Activated T-cell treated with anti-CD3 and anti-CD28 coated beads, Interleukin-2, amount 50 U/mL, for 4 hours (primary cell): ENCODE measurements around the gene RANBP2. TPM values are rescaled to one million over a fixed set of nuclear protein-coding genes. Genes with fewer than 3 reads are reported as not detected.

Experiments
- ATAC-seq, 2 donors: fragments of 200-7000 bp; cut with Tn5 transposase; one replicate each; pipeline ENCODE4 v1.10.0; 2021
- DNase-seq: peaks from one replicate; pipeline ENCODE4 v3.0.0-alpha.2; 2020
- H3K27me3 Mint-ChIP-seq: one replicate; pipeline ENCODE4 v1.8.0; 2021; ENCODE audit warnings: low read depth, mixed read lengths
- H3K36me3 Mint-ChIP-seq: one replicate; pipeline ENCODE4 v1.8.0; 2022; ENCODE audit warnings: mixed read lengths; ENCODE audit not compliant: insufficient read depth
- H3K4me1 Mint-ChIP-seq: one replicate; pipeline ENCODE4 v1.8.0; 2021; ENCODE audit warnings: low read depth, mixed read lengths
- H3K4me3 Mint-ChIP-seq: one replicate; pipeline ENCODE4 v1.8.0; 2021; ENCODE audit warnings: mild to moderate bottlenecking, moderate library complexity, mixed read lengths
- H3K9me3 Mint-ChIP-seq: one replicate; pipeline ENCODE4 v1.8.0; 2021; ENCODE audit warnings: mixed read lengths
- total RNA-seq, 3 donors: library from RNA; stranded (reverse); gene quantifications; one replicate each; pipeline ENCODE4 v1.2.1, GENCODE V29; 2021

The RANBP2 gene
- total RNA-seq, 3 donors from 2014 or later: 72.3 to 84.8 (median 81.1) TPM

GRCh38 chr2:108806371-108807113 lies 87.3 kb downstream of the RANBP2 start:
- Mint-ChIP-seq H3K4me3 (no peak overlapping the region), H3K36me3 (peaks cover 48% of the 10 kb centered on the region), H3K9me3 (peaks cover 21% of the 10 kb centered on the region), H3K27me3 (no peaks in the 10 kb centered on the region), H3K4me1 (no peaks in the 10 kb centered on the region)
- DNase-seq (no peak), ATAC-seq (no peak)

GRCh38 chr2:108809936-108810335 lies 90.7 kb downstream of the RANBP2 start:
- H3K36me3 Mint-ChIP-seq: peaks cover 50% of the 10 kb centered on the region
- H3K4me3 Mint-ChIP-seq: no peak overlapping the region
- no peaks in the 10 kb centered on the region for H3K4me1 Mint-ChIP-seq
- ATAC-seq (no peak), DNase-seq (no peak)
- H3K27me3 Mint-ChIP-seq: no peaks in the 10 kb centered on the region
- H3K9me3 Mint-ChIP-seq: peaks cover 21% of the 10 kb centered on the region

GRCh38 chr2:108810993-108811957 lies 92.0 kb downstream of the RANBP2 start:
- Mint-ChIP-seq H3K4me3 (no peak overlapping the region), H3K36me3 (peaks cover 50% of the 10 kb centered on the region)
- no peak for ATAC-seq

GRCh38 chr2:108813732-108814131 lies 94.5 kb downstream of the RANBP2 start:
- DNase-seq: no peak
- H3K4me3 Mint-ChIP-seq: no peak overlapping the region
- H3K27me3 Mint-ChIP-seq: no peaks in the 10 kb centered on the region
- ATAC-seq: no peak
- H3K4me1 Mint-ChIP-seq: no peaks in the 10 kb centered on the region
- H3K9me3 Mint-ChIP-seq: peaks cover 16% of the 10 kb centered on the region
- H3K36me3 Mint-ChIP-seq: peaks cover 43% of the 10 kb centered on the region

More at GRCh38 chr2:108810993-108811957, 92.0 kb downstream of the RANBP2 start:
- no peak for DNase-seq
- no peaks in the 10 kb centered on the region for H3K4me1 Mint-ChIP-seq
- peaks cover 21% of the 10 kb centered on the region for H3K9me3 Mint-ChIP-seq
- H3K27me3 Mint-ChIP-seq: no peaks in the 10 kb centered on the region

GRCh38 chr2:108820482-108820881 lies 101.2 kb downstream of the RANBP2 start:
- no peak overlapping the region for H3K4me3 Mint-ChIP-seq
- no peaks in the 10 kb centered on the region for H3K27me3 Mint-ChIP-seq
- peaks cover 34% of the 10 kb centered on the region for H3K36me3 Mint-ChIP-seq
- DNase-seq (no peak), ATAC-seq (no peak)
- H3K9me3 Mint-ChIP-seq: peaks cover 9% of the 10 kb centered on the region
- H3K4me1 Mint-ChIP-seq: no peaks in the 10 kb centered on the region

GRCh38 chr2:108823286-108823685 lies 104.0 kb downstream of the RANBP2 start:
- no peak for DNase-seq
- no peaks in the 10 kb centered on the region for H3K27me3 Mint-ChIP-seq
- ATAC-seq: no peak
- peaks cover 9% of the 10 kb centered on the region for H3K9me3 Mint-ChIP-seq
- no peaks in the 10 kb centered on the region for H3K4me1 Mint-ChIP-seq
- H3K36me3 Mint-ChIP-seq: peaks cover 24% of the 10 kb centered on the region
- no peak overlapping the region for H3K4me3 Mint-ChIP-seq

GRCh38 chr2:108824316-108825070 lies 105.2 kb downstream of the RANBP2 start:
- peaks cover 9% of the 10 kb centered on the region for H3K9me3 Mint-ChIP-seq
- ATAC-seq (no peak), DNase-seq (no peak)
- H3K4me3 Mint-ChIP-seq: no peak overlapping the region
- H3K27me3 Mint-ChIP-seq: no peaks in the 10 kb centered on the region
- peaks cover 16% of the 10 kb centered on the region for H3K36me3 Mint-ChIP-seq
- H3K4me1 Mint-ChIP-seq: no peaks in the 10 kb centered on the region

- DNase-seq: no peak
- Mint-ChIP-seq H3K27me3 (no peaks in the 10 kb centered on the region), H3K36me3 (peaks cover 9% of the 10 kb centered on the region), H3K4me3 (no peak overlapping the region), H3K4me1 (no peaks in the 10 kb centered on the region), H3K9me3 (peaks cover 2% of the 10 kb centered on the region)
- no peak for ATAC-seq
These were observed 106.0 kb downstream of the RANBP2 start for GRCh38 chr2:108825254-108825653.

- Mint-ChIP-seq H3K9me3 (no peaks in the 10 kb centered on the region), H3K4me1 (no peaks in the 10 kb centered on the region), H3K36me3 (peaks cover 8% of the 10 kb centered on the region), H3K27me3 (no peaks in the 10 kb centered on the region), H3K4me3 (no peak overlapping the region)
- DNase-seq (no peak), ATAC-seq (no peak)
These were observed 106.5 kb downstream of the RANBP2 start for GRCh38 chr2:108825736-108826135.

- Mint-ChIP-seq H3K9me3 (peaks cover 5% of the 10 kb centered on the region), H3K4me1 (peaks cover 11% of the 10 kb centered on the region), H3K36me3 (peaks cover 6% of the 10 kb centered on the region), H3K4me3 (no peak overlapping the region), H3K27me3 (no peaks in the 10 kb centered on the region)
- DNase-seq (no peak), ATAC-seq (no peak)
These were observed 110.5 kb downstream of the RANBP2 start for GRCh38 chr2:108829578-108830310.

GRCh38 chr2:108833219-108833618 lies 113.9 kb downstream of the RANBP2 start:
- H3K27me3 Mint-ChIP-seq: no peaks in the 10 kb centered on the region
- H3K36me3 Mint-ChIP-seq: peaks cover 10% of the 10 kb centered on the region
- DNase-seq: no peak
- no peak for ATAC-seq
- H3K9me3 Mint-ChIP-seq: peaks cover 18% of the 10 kb centered on the region
- H3K4me1 Mint-ChIP-seq: peaks cover 12% of the 10 kb centered on the region
- H3K4me3 Mint-ChIP-seq: no peak overlapping the region

GRCh38 chr2:108834620-108835019 lies 115.3 kb downstream of the RANBP2 start:
- no peaks in the 10 kb centered on the region for H3K27me3 Mint-ChIP-seq
- DNase-seq (no peak), ATAC-seq (no peak)
- peaks cover 18% of the 10 kb centered on the region for H3K9me3 Mint-ChIP-seq
- peaks cover 12% of the 10 kb centered on the region for H3K4me1 Mint-ChIP-seq
- no peak overlapping the region for H3K4me3 Mint-ChIP-seq
- H3K36me3 Mint-ChIP-seq: peaks cover 13% of the 10 kb centered on the region

GRCh38 chr2:108835040-108835439 lies 115.8 kb downstream of the RANBP2 start:
- Mint-ChIP-seq H3K36me3 (peaks cover 13% of the 10 kb centered on the region), H3K27me3 (no peaks in the 10 kb centered on the region), H3K4me1 (peaks cover 12% of the 10 kb centered on the region), H3K4me3 (no peak overlapping the region), H3K9me3 (peaks cover 22% of the 10 kb centered on the region)
- DNase-seq (no peak), ATAC-seq (peak; percentile 46 to 73)
